Small intestine (tissue), 7 donors: ENCODE measurements around the gene SELPLG. TPM values are rescaled to one million over a fixed set of nuclear protein-coding genes. Genes with fewer than 3 reads are reported as not detected.
"Not testable (repeated sequence)": the region's sequence is repeated elsewhere in the genome, so short reads cannot be mapped to it uniquely, and the experiment has no call there.

Source experiments
- DNase-seq, 2 donors: peaks; one replicate each; pipeline versions ENCODE4 v3.0.0 to v3.0.0-alpha.2; 2013
- FAIRE-seq: peaks from 2 replicates; lab custom pipeline; 2012; peaks lifted over from hg19 to GRCh38; lab: Jason Lieb, UNC
- H3K27ac ChIP-seq, 3 donors: one replicate each; pipeline ENCODE4 v1.5.1; 2013; ENCODE audit warnings: low read length in 2 of 3, mild to moderate bottlenecking in 2 of 3, control low read depth in 1 of 3, inconsistent platforms in 1 of 3, low read depth in 1 of 3, moderate library complexity in 1 of 3
- H3K27me3 ChIP-seq, 3 donors: one replicate each; pipeline ENCODE4 v1.6.1; 2013; ENCODE audit warnings: low read length in 3 of 3, inconsistent platforms in 1 of 3; ENCODE audit not compliant: control insufficient read depth in 3 of 3, insufficient read depth in 3 of 3
- H3K36me3 ChIP-seq, 3 donors: one replicate each; pipeline ENCODE4 v1.6.1; 2013; ENCODE audit warnings: low read length in 3 of 3, inconsistent platforms in 1 of 3, low read depth in 1 of 3, mild to moderate bottlenecking in 1 of 3, moderate library complexity in 1 of 3; ENCODE audit not compliant: control insufficient read depth in 3 of 3, insufficient read depth in 2 of 3
- H3K4me1 ChIP-seq, 3 donors: one replicate each; pipeline ENCODE4 v1.6.1; 2013; ENCODE audit warnings: low read length in 2 of 3, inconsistent platforms in 1 of 3, low read depth in 1 of 3, mild to moderate bottlenecking in 1 of 3, moderate library complexity in 1 of 3; ENCODE audit not compliant: control insufficient read depth in 3 of 3, insufficient read depth in 2 of 3
- H3K4me3 ChIP-seq, 3 donors: one replicate each; pipeline ENCODE4 v1.5.1; 2013; ENCODE audit warnings: low read length in 3 of 3, control low read depth in 1 of 3, inconsistent platforms in 1 of 3, low read depth in 1 of 3, mild to moderate bottlenecking in 1 of 3, moderate library complexity in 1 of 3
- H3K9me3 ChIP-seq, 2 donors: one replicate each; pipeline ENCODE4 v1.6.1; 2013; ENCODE audit warnings: low read depth in 1 of 2, low read length in 1 of 2; ENCODE audit not compliant: control insufficient read depth in 2 of 2, insufficient read depth in 1 of 2
- WGBS, 3 donors: extraction: QIAGEN DNeasy Blood & Tissue Kit; methylation state at CpG; one replicate each; pipeline ENCODE4 v1.1.7; 2013; 5-methylcytosine and 5-hydroxymethylcytosine counted together
- polyA plus RNA-seq, 4 donors: library from polyadenylated mRNA; stranded (reverse) in 3 of 4; unstranded in 1 of 4; fragments of 200-250 nt in 3 of 4; fragments of 120-200 nt in 1 of 4; gene quantifications; one replicate each; pipeline versions ENCODE4 v1.2.1 to v1.2.3, GENCODE V29; 2013
- donor health status: healthy with polysubstance abuse.
- donor health status: control.
- donor health status: control.
- donor health status: Bipolar disorder and iron deficiency.
- donor health status: healthy.

Gene SELPLG
- polyA plus RNA-seq, 4 donors = 1.1 to 7.2 (median 4.6) TPM

DNA sequence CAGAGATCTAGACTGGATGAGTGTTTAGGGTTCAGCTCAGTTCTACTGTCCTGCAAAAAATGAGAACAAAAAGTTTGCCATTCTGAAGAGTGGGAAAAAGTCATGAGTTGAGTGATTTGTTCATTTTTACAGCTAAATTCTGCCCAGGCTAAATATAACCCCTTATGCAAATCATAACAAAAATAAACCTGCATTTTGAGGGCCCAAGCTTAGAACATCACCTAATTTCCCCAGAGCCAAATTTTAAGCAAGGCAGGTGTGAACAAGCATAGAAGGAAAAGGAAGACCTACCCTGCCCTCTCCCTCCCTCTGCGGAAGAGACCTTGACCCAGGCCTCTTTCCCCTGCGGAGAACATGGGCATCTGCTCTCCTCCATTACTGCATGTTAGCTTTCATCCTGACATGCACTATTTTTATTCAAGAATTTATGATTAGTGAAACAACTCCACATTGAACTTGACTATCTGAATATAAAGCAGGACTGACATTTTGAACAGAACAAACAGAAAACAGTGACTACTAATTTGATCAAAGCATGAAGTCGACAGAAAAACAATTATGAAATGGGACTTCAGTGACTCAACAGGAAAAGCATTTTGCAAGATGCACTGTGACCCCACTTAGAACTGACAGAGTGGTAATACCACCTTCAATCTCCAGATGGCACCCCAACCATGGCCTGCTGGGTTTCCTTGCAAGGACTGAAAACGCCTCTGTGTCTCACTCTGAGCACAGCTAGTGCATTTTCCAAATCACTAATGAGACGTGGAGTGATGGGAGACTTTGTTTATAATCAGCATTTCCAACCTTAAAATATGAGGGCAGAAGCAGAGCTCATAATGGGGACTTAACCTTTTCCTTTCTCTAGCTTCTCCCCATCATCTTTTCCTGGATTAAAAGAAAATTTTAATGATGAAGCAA, 30.9 kb upstream of the SELPLG start:
- H3K4me1 ChIP-seq = peaks cover 0 to 11% (median 9%) of the 10 kb centered on the region in 3 donors
- H3K27me3 ChIP-seq = no peaks in the 10 kb centered on the region
- DNase-seq (peak; percentile 93 to 95), FAIRE-seq (peak; percentile 44)
- peak overlapping the region; percentile 3 to 93 (median 72) for H3K27ac ChIP-seq
- no peaks in the 10 kb centered on the region for H3K9me3 ChIP-seq
- H3K4me3 ChIP-seq = no peak overlapping the region
- peaks cover 0 to 10% (median 0%) of the 10 kb centered on the region in 3 donors for H3K36me3 ChIP-seq
- 5 to 8% (median 8%) methylated on average over 5 of the region's 5 CpGs for WGBS, 3 donors

DNA sequence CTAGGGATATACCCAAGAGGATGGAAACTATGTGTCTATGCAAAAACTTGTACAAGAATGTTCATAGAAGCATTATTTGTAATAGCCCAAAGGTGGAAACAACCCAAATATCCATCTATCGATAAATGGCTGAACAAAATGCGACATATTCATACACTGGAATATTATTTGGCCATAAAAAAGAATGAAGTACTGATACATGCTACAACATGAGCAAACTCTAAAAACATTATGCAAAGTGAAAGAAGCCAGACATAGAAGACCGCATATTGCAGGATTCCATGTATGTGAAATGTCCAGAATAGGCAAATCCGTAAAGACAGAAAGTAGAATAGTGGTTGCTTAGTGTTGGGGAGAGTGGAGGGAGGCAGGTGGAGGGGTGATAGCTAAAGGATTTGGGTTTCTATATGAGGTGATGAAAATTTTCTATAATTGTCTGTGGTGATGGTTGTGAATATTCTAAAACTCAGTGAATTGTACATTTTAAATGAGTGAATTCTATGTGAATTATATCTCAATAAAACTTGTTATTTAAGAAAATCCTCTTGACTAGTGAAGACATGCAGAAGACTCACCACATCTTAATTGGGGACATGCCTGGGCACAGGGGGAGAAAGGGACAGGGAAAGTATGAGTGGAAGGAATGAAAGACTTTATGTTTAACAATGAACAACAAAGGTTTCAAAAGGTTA, 29.8 kb upstream of the SELPLG start:
- DNase-seq (no peak), FAIRE-seq (no peak)
- Histone ChIP-seq H3K4me3 (no peak overlapping the region), H3K27me3 (no peaks in the 10 kb centered on the region), H3K36me3 (peaks cover 0 to 12% (median under 1%) of the 10 kb centered on the region in 3 donors), H3K9me3 (no peaks in the 10 kb centered on the region), H3K4me1 (peaks cover 0 to 11% (median 9%) of the 10 kb centered on the region in 3 donors), H3K27ac (peak overlapping the region in 1 of 3 donors; percentile 9)
- 98 to 99% (median 98%) methylated on average over 4 of the region's 4 CpGs for WGBS, 3 donors

DNA sequence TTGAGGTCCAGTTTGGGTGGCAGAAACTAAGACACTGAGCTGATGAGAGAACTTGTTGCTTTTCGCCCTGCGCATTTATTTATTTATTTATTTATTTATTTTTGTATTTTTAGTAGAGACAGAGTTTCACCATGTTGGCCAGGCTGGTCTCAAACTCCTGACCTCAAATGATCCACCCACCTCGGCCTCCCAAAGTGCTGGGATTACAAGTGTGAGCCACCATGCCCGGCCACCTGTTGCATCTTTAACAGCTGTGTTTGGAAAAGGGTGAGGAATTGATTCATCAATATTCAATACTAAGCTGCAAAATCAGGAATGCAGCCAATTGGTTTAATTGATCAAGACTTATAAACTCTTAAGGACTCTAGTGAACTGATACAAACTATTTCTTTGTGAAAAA, 24.4 kb upstream of the SELPLG start:
- H3K9me3 ChIP-seq, H3K27me3 ChIP-seq, H3K4me3 ChIP-seq, FAIRE-seq, DNase-seq, H3K27ac ChIP-seq, H3K4me1 ChIP-seq: not testable (repeated sequence)
- peaks cover 0 to 26% (median 8%) of the 10 kb centered on the region in 3 donors for H3K36me3 ChIP-seq
- WGBS, 3 donors = 93 to 96% (median 95%) methylated on average over 4 of the region's 4 CpGs

- H3K27ac ChIP-seq = no peak overlapping the region
These were observed 23.5 kb upstream of the SELPLG start for GRCh38 chr12:108657130-108657745.

DNA sequence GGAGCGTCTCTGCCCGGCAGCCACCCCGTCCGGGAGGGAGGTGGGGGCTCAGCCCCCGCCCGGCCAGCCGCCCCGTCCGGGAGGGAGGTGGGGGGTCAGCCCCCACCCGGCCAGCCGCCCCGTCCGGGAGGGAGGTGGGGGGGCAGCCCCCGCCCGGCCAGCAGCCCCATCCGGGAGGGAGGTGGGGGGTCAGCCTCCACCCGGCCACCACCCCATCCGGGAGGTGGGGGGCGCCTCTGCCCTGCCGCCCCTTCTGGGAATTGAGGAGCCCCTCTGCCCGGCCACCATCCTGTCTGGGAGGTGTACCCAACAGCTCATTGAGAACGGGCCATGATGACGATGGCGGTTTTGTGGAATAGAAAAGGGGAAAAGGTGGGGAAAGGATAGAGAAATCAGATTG, 22.6 kb upstream of the SELPLG start:
- not testable (repeated sequence) for H3K4me3 ChIP-seq, H3K27me3 ChIP-seq, DNase-seq, H3K4me1 ChIP-seq, H3K9me3 ChIP-seq, FAIRE-seq, H3K27ac ChIP-seq
- WGBS, 3 donors = 92 to 99% (median 95%) methylated on average over 9 to 24 of the region's 24 CpGs
- peaks cover 3 to 32% (median 12%) of the 10 kb centered on the region in 3 donors for H3K36me3 ChIP-seq

More at GRCh38 chr12:108657130-108657745, 23.5 kb upstream of the SELPLG start:
- no peaks in the 10 kb centered on the region for H3K4me1 ChIP-seq
- FAIRE-seq (no peak), DNase-seq (peak in 1 of 2 donors; percentile 40)
- H3K4me3 ChIP-seq = no peak overlapping the region
- no peaks in the 10 kb centered on the region for H3K27me3 ChIP-seq
- 59 to 87% (median 81%) methylated on average over 10 of the region's 10 CpGs for WGBS, 3 donors
- no peaks in the 10 kb centered on the region for H3K9me3 ChIP-seq
- peaks cover 3 to 29% (median 12%) of the 10 kb centered on the region in 3 donors for H3K36me3 ChIP-seq

- not testable (repeated sequence) for FAIRE-seq, H3K4me3 ChIP-seq, H3K4me1 ChIP-seq, H3K27ac ChIP-seq, H3K9me3 ChIP-seq, DNase-seq, H3K27me3 ChIP-seq
- peaks cover 3 to 34% (median 12%) of the 10 kb centered on the region in 3 donors for H3K36me3 ChIP-seq
- WGBS, 3 donors = 92 to 97% (median 92%) methylated on average over 2 to 22 of the region's 28 CpGs
These were observed 22.1 kb upstream of the SELPLG start for GRCh38 chr12:108655812-108656175.

DNA sequence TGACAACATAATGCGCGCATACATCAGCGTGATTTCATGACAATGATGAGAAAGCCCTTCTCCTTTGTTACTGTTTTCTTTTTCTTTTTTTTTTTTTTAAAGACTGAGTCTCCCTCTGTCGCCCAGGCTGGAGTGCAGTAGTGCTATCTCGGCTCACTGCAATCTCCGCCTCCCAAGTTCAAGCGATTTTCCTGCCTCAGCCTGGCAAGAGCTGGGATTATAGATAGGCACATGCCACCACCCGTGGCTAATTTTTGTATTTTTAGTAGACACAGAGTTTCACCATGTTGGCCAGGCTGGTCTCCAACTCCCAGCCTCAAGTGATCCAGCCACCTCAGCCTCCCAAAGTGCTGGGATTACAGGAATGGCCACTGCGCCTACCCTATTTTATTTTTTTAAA, 20.9 kb upstream of the SELPLG start:
- FAIRE-seq, H3K27me3 ChIP-seq, H3K4me1 ChIP-seq, DNase-seq, H3K4me3 ChIP-seq, H3K27ac ChIP-seq, H3K9me3 ChIP-seq: not testable (repeated sequence)
- peaks cover 4 to 38% (median 14%) of the 10 kb centered on the region in 3 donors for H3K36me3 ChIP-seq
- 91 to 95% (median 95%) methylated on average over 9 of the region's 9 CpGs for WGBS, 3 donors

GRCh38 chr12:108653922-108654321, 20.2 kb upstream of the SELPLG start:
- 91 to 99% (median 94%) methylated on average over 3 of the region's 3 CpGs for WGBS, 3 donors
- Histone ChIP-seq H3K27ac (no peak overlapping the region), H3K27me3 (no peaks in the 10 kb centered on the region), H3K4me3 (no peak overlapping the region), H3K9me3 (no peaks in the 10 kb centered on the region), H3K36me3 (peaks cover 8 to 38% (median 17%) of the 10 kb centered on the region in 3 donors), H3K4me1 (no peaks in the 10 kb centered on the region)
- DNase-seq = no peak
- no peak for FAIRE-seq
